ENCODE results near the gene SCN7A.

Gene SCN7A

DNA sequence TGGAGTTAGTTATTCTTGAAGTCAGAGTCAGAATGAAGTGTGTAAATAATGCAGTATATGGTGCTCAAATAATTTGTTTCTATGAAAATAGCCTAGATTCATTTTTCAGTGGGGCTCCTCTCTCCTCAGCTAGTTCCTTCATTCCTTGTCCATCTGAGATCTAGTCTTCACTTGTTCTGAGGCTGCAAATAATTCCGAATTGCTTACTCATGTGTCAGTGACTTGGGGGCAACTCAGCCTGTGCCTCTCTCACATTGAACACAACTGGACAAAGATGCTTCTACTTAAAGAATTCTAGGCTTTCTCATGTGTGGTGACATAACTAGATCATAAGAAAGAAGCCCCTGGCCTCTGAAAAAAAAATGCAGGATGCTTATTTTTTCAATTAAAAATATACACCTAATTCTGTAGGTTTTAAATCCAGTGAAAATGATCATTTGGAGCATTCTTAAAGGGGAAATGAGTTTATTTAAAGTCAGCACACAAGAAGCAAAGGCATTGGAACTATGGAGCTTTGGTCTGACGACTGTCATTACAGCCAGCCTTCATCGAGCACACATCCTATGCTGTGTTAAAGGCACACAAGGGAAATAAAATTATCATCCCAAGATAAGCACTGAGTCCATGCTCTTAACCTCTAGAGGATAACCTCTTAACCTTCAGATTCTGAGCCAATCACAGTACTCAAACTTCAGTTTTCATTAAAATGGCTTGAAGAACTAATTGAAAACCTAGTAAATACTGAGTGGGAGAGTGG, 24.8 kb upstream of the SCN7A start:
- TF ChIP-seq TAF1 (IDR thresholded peaks at IDR 0.05; ENCODE audit: borderline replicate concordance, insufficient read depth, low read length) = no peak
- no peak for TF ChIP-seq SIN3A (IDR thresholded peaks at IDR 0.05; ENCODE audit: borderline replicate concordance, insufficient read depth, low read length)
- TF ChIP-seq POLR2AphosphoS5 (IDR thresholded peaks at IDR 0.05; ENCODE audit: low read depth, low read length) = no peak
- TF ChIP-seq FOXP2 (optimal IDR thresholded peaks at IDR 0.05; ENCODE audit: borderline replicate concordance, extremely low read depth, extremely low read length, insufficient read depth) = no peak
- TF ChIP-seq REST (IDR thresholded peaks at IDR 0.05; ENCODE audit: insufficient read depth in 1 of 2, low read depth in 2 of 2, low read length in 2 of 2) = no peak

DNA sequence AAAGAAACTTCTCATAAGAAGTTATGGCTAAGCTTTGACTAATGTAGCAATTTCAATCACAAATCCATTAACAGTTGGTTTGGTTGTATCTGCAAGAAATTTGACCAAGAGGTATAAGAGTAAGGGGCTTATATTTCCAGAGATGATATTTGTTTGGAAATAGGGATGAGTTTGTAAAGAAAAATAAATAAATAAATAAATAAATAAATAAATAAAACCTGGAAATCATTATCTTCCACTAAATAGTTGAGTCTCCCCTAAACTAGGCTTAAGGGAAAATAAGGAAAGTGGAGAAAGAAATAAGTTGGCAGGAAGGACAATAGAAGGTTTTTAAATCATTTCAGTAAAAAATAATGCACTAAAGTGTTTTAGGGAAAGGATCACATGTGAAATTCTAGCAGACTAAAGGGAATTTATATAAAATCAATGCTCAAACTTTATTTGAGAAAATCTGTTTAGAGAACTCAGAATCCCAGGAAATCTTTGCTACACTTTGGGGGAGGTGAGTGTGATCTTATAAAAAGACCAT, 23.5 kb upstream of the SCN7A start:
- no peak for TF ChIP-seq SIN3A (IDR thresholded peaks at IDR 0.05; ENCODE audit: borderline replicate concordance, insufficient read depth, low read length)
- TF ChIP-seq TAF1 (IDR thresholded peaks at IDR 0.05; ENCODE audit: borderline replicate concordance, insufficient read depth, low read length) = no peak
- TF ChIP-seq FOXP2 (optimal IDR thresholded peaks at IDR 0.05; ENCODE audit: borderline replicate concordance, extremely low read depth, extremely low read length, insufficient read depth) = no peak
- no peak for TF ChIP-seq REST (IDR thresholded peaks at IDR 0.05; ENCODE audit: insufficient read depth in 1 of 2, low read depth in 2 of 2, low read length in 2 of 2)
- no peak for TF ChIP-seq POLR2AphosphoS5 (IDR thresholded peaks at IDR 0.05; ENCODE audit: low read depth, low read length)

DNA sequence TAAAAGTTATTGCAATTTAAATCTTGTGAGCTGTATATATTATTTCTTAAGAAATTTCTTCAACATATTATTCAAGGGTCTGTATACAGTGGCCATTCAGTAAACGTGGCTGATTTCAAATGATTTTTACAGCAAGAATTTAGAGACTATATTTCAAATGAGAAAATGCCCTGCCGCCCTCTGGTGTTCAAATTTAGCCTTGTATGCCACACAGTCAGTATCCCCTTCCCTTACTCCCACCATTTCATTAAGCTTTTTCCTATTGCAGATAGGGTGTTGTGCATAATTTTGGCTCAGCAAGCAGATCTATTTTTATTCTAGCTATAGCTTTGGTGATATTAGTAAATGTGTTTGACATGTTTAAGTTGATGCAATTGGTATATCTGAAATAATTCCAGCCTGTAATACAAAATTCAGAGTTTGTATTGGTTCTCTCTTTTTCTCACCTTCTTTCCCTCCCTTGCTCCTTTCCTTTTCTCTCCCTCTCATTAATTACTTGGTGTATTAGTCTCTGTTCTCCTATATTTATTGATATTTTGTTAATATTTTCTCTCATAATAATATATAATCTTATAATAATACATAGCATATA, 22.8 kb upstream of the SCN7A start:
- no peak for TF ChIP-seq TAF1 (IDR thresholded peaks at IDR 0.05; ENCODE audit: borderline replicate concordance, insufficient read depth, low read length)
- no peak for TF ChIP-seq FOXP2 (optimal IDR thresholded peaks at IDR 0.05; ENCODE audit: borderline replicate concordance, extremely low read depth, extremely low read length, insufficient read depth)
- TF ChIP-seq REST (IDR thresholded peaks at IDR 0.05; ENCODE audit: insufficient read depth in 1 of 2, low read depth in 2 of 2, low read length in 2 of 2) = no peak
- TF ChIP-seq SIN3A (IDR thresholded peaks at IDR 0.05; ENCODE audit: borderline replicate concordance, insufficient read depth, low read length) = no peak
- no peak for TF ChIP-seq POLR2AphosphoS5 (IDR thresholded peaks at IDR 0.05; ENCODE audit: low read depth, low read length)

DNA sequence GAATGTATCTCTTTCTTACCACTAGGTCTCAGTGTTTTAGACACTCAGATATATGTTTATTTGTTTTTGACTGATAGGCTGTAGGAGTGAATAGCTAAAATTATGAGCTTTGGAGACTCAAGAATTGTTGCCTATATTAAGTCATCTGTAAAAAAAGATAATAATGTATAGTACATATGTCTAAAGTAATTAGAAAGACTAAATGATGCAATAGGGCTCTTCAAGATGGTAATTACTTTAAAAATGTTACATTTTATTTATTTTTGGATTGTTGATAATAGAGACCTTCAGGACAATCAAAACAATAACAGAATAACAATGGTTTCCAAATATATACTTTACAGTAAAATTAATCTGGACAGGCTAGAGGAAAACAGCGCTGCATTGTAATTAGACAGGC, 19.9 kb upstream of the SCN7A start:
- TF ChIP-seq POLR2AphosphoS5 (IDR thresholded peaks at IDR 0.05; ENCODE audit: low read depth, low read length) = no peak
- TF ChIP-seq FOXP2 (optimal IDR thresholded peaks at IDR 0.05; ENCODE audit: borderline replicate concordance, extremely low read depth, extremely low read length, insufficient read depth) = no peak
- no peak for TF ChIP-seq SIN3A (IDR thresholded peaks at IDR 0.05; ENCODE audit: borderline replicate concordance, insufficient read depth, low read length)
- TF ChIP-seq TAF1 (IDR thresholded peaks at IDR 0.05; ENCODE audit: borderline replicate concordance, insufficient read depth, low read length) = no peak
- no peak for TF ChIP-seq REST (IDR thresholded peaks at IDR 0.05; ENCODE audit: insufficient read depth in 1 of 2, low read depth in 2 of 2, low read length in 2 of 2)

All from PFSK-1 (cell line).